Jurkat, Clone E6-1 (cell line): ENCODE measurements around the gene DNA2.
"Not testable (repeated sequence)": the region's sequence is repeated elsewhere in the genome, so short reads cannot be mapped to it uniquely, and the experiment has no call there.

Source experiments
- DNase-seq: peaks from one replicate; pipeline ENCODE4 v3.0.0-alpha.2; 2011; ENCODE audit warnings: low read depth, low spot score
- H3K4me3 ChIP-seq: 2 replicates; pipeline ENCODE4 v1.5.1; 2011; ENCODE audit warnings: mild to moderate bottlenecking, low read length, control low read depth, moderate library complexity

Gene DNA2

GRCh38 chr10:68463365-68464093 lies 8.2 kb downstream of the DNA2 start:
- no peak for DNase-seq
- no peak overlapping the region for H3K4me3 ChIP-seq

DNA sequence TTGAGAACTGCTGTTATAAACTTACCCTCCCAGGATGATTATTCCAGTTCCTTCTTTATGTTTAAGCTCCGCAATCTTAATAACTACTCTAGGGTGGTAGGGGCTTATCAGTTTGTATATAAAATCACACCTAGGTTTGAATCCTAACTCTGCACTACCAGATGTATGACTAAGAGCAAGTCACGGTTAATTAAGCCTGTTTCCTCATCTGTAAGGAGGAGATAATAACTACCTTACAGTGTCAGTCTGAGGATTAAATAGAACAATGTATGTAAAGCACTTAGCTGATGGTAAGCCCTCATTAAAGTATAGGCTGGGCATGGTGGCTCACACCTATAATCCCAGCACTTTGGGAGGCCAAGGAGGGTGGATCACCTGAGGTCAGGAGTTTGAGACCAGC lies 9.2 kb downstream of the DNA2 start:
- no peak for DNase-seq

DNA sequence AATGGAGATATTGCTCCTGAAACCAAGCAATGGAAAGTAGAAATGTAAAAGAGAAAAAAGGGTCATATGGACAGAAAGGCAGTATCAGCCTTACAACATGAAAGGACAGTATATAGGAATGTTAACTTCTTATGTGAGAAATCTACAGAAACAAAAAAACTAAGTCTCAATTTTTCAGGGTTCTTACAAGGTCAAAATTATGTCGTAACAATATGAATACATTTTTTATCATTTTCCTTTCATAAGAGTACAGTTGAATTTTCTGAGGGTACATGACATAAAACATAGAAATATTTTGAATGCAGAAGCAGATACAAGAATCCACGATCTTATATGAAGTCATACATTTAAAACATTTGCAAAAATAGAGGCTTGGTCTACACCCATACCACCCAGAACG lies 10.7 kb downstream of the DNA2 start:
- no peak for DNase-seq
- H3K4me3 ChIP-seq = no peak overlapping the region

More for the DNA sequence above, 9.2 kb downstream of the DNA2 start:
- no peak overlapping the region for H3K4me3 ChIP-seq

GRCh38 chr10:68449698-68450097 lies 22.1 kb downstream of the DNA2 start:
- not testable (repeated sequence) for DNase-seq, H3K4me3 ChIP-seq

GRCh38 chr10:68446179-68446578 lies 25.6 kb downstream of the DNA2 start:
- no peak for DNase-seq
- no peak overlapping the region for H3K4me3 ChIP-seq

- DNase-seq = no peak
- no peak overlapping the region for H3K4me3 ChIP-seq
Observed at GRCh38 chr10:68442971-68443370, 28.8 kb downstream of the DNA2 start.

GRCh38 chr10:68440898-68441297 lies 30.9 kb downstream of the DNA2 start:
- no peak overlapping the region for H3K4me3 ChIP-seq
- no peak for DNase-seq

DNA sequence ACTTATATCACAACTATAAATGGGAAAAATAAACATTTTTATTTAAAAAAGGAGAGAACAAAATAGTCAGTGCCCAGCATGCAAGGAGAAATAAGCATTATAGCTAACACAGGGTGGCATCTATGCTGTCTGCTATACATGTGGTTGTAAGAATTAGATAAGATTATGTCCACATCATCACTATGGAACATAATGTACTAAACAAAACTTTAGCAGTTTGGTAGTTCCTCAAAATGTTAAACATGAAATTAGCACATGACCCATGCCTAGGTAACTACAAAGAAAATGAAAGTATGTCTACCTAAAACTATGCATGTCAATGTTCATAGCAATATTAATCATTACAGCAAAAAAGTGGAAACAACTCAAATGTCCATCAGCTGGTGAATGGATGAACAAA lies 36.0 kb downstream of the DNA2 start:
- no peak overlapping the region for H3K4me3 ChIP-seq
- DNase-seq = no peak

DNA sequence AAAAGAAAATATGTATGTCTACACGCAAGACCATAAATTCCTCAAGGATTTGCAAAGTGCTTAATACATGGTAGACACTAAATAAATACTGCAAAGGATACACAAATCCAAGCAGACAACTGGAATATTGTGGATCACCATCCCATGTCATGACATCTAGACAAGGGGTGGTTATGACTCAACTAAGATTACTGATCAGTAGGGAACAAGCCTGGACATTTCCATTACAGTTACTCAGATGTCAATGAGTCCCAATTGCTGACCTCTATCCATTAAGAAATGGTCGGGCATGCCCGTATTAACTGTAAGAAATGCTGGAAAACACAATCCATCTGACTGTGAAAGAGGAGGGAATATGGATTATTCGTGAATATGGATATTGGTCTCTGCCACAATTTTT lies 37.1 kb downstream of the DNA2 start:
- no peak for DNase-seq
- no peak overlapping the region for H3K4me3 ChIP-seq

- no peak overlapping the region for H3K4me3 ChIP-seq
- DNase-seq = no peak
Observed at GRCh38 chr10:68428396-68429104, 43.2 kb downstream of the DNA2 start.

- H3K4me3 ChIP-seq = no peak overlapping the region
- no peak for DNase-seq
Observed at GRCh38 chr10:68424454-68425014, 47.2 kb downstream of the DNA2 start.

DNA sequence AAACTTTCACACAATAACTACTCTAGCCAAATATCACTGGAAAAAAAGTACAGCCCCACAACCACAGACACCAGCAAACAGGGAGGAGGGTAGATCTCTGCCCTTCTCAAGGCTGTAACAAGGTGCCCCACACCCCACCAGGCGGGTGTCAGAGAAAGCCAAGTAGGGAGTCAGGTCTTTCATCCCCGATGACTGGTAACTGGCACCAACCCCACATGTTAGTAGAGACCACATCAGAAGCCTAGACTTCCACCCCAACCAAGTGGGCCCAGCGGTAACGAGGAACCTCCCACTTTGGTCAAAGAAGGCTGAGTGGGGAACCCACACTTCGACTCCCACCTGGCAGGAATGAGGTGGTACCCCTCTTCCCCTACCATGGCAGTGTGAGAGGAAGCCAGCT lies 48.3 kb downstream of the DNA2 start:
- DNase-seq = peak; percentile 95
- H3K4me3 ChIP-seq = no peak overlapping the region

DNA sequence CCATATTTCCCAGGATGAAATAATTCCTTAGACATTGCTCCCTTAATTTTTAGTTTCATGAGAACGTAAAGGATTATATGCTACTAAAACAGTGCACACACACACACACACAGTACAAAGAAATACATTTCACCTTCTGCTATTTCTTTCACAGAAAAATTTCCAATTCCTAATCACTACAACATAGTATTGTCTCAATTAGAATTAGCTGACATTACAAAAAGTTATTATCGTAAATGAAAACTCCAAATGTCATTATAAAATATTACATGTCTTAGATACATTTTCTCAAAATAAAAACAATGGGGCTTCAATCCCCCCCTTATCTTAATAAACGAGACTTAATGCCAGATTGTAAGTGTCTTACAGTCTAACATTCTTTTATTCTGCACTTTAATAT lies 52.4 kb downstream of the DNA2 start:
- DNase-seq = no peak
- H3K4me3 ChIP-seq = no peak overlapping the region

- DNase-seq = no peak
- H3K4me3 ChIP-seq = no peak overlapping the region
Observed at GRCh38 chr10:68408898-68409518, 62.8 kb downstream of the DNA2 start.

DNA sequence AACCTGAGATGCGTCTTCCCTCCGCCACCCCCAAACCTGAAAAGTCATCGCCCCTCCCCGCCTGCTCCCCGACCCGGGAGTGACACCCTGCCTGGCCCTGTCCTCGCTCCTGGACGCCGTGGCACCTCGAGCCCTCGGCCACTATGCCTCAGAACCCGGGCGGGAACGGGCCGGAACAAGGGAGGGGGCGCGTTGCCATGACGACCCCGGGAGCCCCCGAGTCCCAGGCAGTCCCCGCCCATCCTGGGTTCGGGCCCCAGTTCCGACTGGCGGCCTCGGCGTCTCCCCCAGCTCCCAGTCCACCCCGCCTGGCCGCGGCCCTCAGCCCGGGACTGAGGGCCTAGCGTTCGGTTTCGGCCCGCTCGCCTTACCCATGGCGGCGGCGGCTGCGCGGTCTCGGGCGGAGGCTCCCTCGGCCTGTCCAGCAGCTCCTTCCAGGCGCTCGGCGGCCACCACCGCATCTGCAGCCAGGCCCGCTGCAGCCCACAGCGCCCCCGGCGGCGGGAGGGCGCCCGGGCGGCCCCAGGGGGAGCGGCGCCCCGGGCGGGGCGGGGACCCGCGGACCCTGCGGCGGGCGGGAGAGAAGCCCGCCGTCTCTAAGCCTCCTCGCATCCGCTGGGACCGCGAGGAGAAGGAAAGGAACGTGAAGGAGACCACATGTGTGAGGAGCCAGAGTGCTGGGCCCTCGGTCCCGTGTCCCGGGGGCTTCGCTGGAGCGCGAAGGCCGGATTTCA lies 64.8 kb downstream of the DNA2 start, which contains the start of gene RUFY2:
Gene RUFY2, minus strand, starts transcription at position 463 of the 734 bp plus-strand sequence. Its CDS starts 88 bp downstream, at position 375.
- peak within 1 kb of the TSS; percentile 89 for H3K4me3 ChIP-seq
- peak; percentile 39 for DNase-seq

DNA sequence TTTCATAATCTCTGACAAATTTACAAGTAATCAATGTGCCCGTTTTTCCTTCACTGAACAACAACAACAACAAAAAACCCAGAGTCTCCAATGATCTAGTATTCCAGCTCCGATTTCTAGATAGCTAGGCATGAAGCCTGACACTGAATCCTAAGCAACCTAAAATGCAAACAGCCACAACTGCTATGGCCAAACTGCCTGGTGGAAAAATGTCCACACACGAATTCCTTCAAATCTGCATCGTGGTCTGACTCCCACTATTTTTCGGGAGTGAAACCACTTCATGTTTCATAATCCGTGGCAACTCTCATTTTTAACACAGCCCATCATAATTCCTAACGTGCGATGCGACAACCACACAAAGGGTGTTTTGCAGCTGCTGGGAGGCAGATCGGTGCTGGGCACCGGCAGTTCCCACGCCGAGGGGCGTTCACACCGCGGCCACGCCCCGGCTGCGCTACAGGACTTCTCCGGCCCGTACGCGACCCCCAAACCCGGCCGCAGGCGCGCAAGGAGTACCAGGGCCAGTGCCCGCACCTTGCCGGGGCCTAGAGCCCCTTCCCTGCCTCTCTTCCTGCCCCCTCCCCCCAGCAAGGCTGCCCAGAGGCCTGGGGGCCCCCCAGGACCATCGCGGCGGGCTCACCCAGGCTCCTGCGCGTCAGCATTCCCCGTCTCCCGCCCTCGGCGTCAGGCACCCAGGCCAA lies 65.5 kb downstream of the DNA2 start:
- peak; percentile 22 for DNase-seq
- peak overlapping the region; percentile 89 for H3K4me3 ChIP-seq

DNA sequence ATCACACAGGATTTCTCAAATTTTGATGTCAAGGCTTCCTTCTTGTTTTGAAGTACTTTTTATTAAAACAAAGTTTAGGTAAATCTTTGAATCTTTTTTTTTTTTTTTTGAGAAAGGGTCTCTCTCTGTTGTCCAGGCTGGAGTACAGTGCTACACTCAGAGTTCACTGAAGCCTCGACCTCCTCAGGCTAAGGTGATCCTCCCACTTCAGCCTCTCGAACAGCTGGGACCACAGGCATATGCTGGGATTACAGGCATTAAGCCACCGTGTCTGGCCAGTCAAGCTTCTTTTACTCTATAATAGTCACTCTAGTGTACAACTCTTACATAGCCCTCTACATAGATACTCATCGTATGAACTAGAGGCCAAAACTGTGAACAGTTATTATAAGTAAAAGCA lies 68.1 kb downstream of the DNA2 start:
- H3K4me3 ChIP-seq = no peak overlapping the region
- DNase-seq = no peak

DNA sequence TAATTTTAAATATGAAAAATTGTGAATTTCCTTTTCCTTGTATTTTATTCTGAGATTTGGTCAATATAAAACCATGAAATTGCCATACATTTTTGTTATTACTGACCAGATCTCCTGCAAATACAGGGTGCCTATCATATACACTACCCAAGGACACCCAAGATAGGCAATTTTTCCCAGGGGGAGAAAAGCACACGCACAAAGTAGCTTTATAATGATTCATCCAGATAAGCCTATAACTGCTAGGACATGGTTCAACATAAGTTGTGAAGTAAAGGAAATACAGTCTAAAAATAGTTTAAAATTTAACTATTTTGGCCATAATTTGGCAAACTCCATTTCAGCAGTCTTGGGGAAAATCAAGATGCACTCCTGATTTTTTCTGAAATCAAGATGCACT lies 69.5 kb downstream of the DNA2 start:
- no peak for DNase-seq
- no peak overlapping the region for H3K4me3 ChIP-seq

DNA sequence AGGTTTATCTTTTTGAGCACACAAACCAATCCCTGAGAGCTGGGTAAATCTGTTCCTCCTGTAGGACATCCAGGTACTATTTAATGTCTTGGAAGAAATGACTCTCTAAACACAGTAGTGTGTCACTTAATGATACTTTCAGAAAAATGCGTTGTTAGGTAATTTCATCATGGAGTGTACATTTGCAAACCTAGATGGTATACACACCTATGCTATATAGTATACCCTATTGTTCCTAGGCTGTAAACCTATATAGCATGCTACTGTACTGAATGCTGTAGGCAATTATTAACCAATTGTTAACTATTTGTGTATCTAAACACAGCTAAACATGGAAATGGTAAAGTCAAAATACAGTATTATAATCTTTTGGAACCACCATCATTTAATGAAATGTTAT lies 74.8 kb downstream of the DNA2 start:
- no peak for DNase-seq
- H3K4me3 ChIP-seq = no peak overlapping the region
